KBM-7 (cell line): ENCODE measurements around the gene CACNA2D3.

ENCODE experiments used
- DNase-seq: peaks from one replicate; pipeline ENCODE4 v3.0.0-alpha.2; 2015
- in situ Hi-C: fragments of 300-500 bp; cut with MboI; formaldehyde crosslinking; loops from 2 replicates; pipeline ENCODE4 v1.14.3; 2020; ENCODE audit warnings: low sequenced_read_pairs, low pct_unique_long_range_greater_than_20kb, mixed read lengths

CACNA2D3 gene

DNA sequence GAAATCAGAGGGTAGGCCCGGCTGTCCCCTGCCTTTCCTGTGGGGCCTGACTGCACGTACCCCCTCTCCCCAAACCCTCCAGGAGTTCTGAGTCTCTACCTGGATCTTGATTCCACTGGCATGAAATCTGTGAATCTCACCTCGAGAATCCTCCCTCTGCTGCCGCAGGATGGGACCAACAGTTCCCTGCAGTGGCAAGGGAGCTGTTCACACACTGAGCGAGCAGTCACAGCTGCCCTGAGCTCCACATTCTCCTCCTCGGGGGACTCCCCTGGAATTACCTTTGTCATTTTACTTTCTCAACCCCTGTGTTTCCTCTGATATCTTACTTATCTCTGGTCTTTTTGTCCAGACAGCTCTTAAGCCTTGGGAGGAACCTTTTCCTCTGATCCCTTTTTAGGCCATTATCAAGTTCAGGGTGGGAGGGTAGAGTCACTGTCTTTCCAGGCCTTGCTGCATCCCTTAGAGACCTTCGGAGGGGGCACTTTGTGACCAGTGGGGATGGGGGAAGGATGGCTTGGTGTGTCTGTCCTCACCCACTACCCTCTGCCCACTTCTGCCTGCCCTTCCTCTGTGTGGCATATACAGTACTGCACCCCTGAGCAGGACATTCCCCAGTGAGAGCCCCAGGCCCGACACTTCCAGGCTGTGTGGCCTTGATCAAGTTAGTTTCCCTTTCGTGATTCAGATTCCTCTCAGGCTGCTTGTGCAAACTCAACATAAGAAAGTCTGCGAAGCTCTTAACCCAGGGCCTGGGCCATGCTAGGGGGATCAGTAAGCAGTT lies 42.0 kb downstream of the CACNA2D3 start:
- in situ Hi-C loops: no loop called here
- DNase-seq: no peak

DNA sequence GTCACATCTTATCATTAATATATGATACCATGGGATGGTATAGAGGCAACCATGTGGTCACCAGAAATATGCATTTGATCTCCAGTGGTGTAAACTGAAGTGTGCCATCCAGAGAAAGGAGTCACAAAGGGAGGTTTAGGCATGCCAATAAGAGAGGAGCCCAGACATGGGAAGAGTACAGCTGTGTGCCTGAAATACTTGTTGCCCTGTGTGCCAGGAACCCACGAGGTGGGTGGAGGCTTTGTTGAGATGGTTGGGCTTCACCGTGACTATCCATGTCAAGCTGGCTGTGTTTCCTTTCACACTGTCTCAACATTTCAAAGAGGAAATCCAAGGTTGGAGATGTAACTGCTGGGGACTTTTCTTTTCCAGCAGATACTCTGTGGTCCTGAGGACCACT lies 43.5 kb downstream of the CACNA2D3 start:
- no peak for DNase-seq
- in situ Hi-C loops: no loop called here

DNA sequence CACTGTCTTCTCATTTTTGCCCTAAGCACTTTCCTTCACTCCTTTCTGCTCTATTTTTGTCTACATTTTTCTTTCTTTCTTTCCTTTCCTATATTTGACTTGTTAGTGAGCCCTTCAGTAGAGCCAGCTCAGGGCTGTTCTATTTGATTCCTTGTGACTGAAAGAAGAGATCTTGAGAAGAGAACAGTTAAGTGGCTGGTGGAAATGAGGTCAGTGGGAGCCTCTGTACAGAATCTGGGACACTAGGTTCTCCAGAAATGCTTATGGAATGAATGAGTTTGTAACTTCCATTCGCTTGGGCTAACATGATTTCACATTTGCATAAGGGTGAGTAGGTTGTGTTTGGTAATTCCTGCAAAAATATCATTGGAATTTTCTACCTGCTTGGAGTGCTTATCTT lies 45.6 kb downstream of the CACNA2D3 start:
- in situ Hi-C loops: no loop called here
- DNase-seq: no peak

DNA sequence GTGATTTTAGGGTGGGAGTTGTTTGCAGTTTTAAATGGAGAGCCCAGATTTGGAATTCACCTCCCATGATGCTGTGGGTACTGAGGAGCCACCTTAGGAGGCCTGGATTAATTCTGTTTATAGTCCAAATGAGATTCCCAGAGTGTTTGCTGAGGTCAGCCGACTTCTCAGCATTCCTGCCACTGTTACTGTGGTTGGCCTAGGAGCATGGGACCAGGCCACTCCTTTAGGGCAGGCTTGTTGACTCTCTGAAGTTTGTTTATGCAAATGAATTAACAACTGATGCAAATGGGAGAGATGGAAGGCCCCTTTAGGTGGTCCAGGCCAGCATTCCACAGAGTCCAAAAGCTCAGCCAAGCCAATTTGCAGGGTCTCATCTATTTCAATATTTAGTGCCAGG lies 46.1 kb downstream of the CACNA2D3 start:
- no peak for DNase-seq
- in situ Hi-C loops: no loop called here

DNA sequence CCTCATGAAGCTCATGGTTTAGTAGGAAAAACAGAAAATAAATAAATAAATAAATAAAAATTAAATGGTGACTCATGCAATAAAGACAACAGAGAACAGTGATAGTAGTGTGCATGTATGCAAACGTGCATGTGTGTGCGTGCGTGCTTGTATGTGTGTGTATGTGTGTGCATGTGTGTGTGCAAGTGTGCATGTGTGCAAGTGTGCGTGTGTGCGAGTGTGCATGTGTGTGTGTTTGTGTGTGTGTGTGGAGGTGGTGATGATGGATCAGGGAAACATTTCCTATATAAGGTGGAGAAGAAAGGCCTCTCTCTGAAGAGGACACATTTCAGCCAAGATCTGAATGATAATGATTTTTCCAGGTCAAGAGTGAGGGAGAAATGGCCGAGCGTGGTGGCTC lies 47.2 kb downstream of the CACNA2D3 start:
- no peak for DNase-seq
- in situ Hi-C loops: no loop called here

DNA sequence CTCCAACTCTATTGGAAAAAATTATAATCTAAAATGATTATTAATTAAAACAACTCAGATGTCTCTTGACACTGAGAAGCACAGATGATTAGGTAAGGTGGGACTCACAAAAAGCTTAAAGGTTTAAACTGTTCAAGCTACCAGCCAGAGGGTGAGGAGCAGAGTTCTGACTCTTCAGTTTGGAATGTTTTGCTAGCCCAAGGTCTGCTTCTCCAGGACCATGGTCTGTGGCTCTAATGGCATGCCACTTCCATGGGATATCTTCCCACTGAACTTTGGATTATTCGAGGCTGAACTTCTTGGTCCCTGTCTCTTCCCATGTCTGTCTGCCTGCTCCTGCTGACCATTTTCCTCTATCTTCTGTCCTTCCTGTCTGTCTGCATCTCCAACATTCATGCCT lies 49.2 kb downstream of the CACNA2D3 start:
- DNase-seq: no peak

DNA sequence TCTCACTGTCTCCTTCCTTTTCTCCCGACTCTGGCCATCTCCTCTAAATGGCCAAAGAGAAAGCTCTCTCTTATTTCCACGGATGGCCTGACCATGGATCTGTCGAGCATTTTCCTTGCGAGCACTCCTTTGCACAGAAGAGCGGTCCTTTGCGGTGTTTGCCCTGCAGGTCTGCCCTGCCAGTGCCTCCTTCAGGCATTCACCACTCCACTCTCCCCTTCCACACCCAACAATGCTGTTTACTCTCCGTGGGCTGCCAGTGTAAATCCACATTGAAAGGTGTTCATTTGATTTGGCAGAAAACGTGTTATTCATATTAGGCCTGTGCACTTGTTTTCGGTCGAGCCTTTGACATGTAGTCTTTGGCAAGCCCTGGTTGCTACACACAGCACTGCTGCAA lies 49.6 kb downstream of the CACNA2D3 start:
- no peak for DNase-seq
- in situ Hi-C loops: no loop called here

More for the DNA sequence above, 49.2 kb downstream of the CACNA2D3 start:
- in situ Hi-C loops: no loop called here

DNA sequence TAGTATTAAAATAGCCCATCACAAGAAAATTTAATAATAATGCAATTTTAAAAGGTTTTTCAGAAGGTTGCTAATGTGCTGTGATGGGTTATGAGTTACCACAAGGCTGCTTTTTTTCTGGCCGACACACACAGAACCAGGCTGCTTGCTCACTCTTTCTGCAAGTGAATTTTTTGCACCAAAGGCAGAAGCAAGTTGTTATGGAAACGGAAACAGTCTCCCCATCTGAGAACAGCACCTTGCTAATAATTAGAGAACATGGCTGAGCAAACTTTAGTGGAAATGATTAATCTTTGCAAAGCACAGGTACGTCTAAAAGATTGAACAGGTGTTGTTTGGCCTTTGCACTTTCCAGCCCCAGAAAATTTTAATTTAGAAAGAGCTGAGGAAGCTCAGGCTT lies 51.0 kb downstream of the CACNA2D3 start:
- in situ Hi-C loops: no loop called here
- DNase-seq: no peak

DNA sequence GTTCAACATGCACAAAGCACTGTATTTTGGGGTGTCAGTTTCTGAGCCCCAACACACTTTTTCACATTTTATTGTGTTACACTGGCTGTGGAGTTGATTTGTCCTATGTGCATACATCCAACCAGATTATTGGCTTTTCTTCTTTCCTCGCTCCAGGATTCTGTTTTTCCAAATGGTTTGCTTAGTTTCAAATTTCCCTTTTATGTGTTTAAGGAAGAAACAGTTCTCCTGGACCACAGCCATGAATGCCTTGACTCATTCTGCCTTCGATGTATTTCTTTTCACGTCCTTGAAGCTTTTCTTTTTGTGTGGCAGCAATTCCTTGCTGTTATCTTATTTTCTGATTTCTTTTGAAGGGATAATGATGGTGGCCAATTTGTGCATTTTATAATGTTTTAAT lies 53.8 kb downstream of the CACNA2D3 start:
- in situ Hi-C loops: no loop called here
- DNase-seq: no peak

DNA sequence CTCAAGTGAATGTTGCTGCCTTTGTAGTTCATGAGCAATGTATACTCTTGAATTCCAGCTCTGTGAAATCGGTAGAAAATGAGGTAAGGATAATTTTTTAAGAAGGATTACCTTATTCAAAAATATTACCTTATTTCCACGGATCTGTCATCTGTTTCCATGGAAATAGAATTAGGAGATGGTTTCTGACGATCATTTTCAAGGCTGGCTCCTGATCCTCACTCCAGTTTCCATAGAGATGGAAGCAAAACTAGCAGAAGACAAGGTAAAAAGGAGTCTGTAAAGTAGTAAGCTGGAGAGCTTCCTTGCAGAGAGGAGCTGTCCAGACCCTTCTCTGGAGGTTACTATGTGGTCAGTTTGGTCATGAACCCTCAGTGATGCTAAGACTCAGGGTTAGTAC lies 55.5 kb downstream of the CACNA2D3 start:
- in situ Hi-C loops: no loop called here
- no peak for DNase-seq

DNA sequence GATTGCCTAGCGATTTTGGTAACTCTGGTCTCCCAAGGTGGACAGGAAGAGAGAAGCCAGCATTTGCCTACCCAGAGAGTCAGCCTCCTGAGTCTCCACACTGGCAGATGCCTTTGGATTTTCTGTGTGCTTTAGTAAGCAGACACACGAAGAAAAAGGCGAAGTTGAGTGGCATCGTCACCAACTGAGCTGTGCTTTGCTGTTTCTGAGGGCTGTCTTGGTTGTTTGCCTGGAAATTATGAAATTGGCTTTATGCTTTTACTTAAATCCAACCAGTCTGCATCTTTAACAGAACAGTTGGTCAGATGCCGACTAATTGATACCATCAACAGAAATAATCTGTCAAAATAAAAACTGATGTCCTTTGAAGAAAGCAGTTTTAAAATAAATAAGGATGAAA lies 56.0 kb downstream of the CACNA2D3 start:
- DNase-seq: no peak
- in situ Hi-C loops: no loop called here

DNA sequence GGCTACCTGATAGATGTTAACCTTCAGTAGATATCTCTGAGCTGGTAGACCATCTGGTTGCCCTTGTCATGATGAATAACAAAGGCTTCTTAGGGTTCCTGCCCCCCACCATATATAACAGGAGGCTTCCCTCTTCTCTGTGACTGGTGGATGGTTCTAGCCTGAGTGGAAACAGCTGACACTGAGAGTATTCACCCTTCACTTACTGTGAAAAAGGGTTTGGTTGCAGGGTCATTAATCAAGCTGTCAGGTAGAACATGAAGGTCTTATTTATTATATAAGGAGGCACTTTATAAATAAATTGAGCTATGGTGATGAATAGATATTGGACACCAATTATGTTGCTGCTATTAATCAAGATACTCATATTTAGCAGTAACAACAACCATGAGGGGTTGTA lies 58.6 kb downstream of the CACNA2D3 start:
- no peak for DNase-seq
- in situ Hi-C loops: no loop called here

DNA sequence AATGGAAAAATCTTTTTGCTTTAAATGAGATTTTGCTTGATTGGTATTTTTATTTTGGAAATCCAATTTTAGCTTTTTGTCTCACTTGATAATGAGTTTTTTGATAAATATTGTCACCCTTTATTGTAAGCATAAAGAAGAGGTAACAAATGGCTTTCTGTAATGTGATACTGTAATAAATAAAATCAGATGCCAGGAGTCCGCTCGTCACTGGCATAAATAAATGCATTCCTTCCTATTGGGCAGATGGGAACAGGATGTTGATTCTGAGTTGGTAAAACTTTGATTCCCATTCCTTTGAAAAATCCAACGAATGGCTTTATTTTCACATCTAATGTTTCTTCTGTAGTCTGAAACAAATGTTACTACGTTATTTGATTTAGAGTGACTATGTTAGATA lies 59.9 kb downstream of the CACNA2D3 start:
- in situ Hi-C loops: no loop called here
- DNase-seq: no peak

DNA sequence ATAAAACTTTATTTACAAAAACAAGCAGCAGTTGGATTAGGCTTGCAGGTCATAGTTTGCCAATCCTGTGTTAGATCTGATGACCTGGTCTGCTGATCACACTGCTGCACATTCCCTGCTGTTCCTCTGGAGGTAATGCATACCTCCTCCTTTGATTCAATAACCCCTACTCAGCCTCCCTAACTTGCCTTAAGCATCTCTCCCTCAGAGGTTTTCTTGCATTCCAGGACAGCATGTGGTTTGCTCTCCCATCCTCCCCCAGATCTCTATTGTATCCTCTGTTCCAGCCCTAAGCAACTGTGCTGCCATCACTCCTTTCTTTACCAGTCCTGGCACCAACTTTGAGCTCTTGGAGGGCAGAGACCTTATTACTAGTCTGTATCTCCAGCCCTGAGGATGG lies 63.4 kb downstream of the CACNA2D3 start:
- in situ Hi-C loops: no loop called here
- no peak for DNase-seq

DNA sequence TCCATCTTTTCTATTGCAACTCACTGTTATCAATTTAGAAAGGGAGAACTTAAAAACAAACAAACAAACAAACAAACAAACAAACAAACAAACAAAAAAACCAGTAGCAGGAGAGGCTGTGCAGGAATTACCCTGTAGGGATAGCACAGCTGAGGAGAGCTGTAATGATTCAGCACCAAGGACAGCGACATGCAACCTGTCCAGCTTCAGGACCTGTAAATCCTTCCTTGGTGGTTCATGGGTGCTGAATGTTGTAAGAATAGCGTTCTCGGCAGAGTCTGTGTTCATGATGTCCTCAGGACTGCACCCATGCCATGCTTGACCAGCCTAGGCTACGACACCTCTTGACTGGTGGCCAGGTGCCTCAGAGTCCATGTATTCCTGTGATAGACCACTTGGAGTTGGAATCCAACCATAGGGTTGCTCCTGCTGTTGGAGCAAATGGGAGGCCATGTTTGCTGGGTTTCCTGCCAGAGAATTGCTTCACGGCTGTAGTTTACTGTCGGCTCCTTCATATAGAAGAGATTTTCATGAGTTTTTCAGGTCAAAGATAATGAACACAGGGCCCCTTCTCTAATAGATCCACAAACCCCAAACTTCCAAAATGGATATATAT lies 65.9 kb downstream of the CACNA2D3 start:
- peak; percentile 45 for DNase-seq
- in situ Hi-C loops: no loop called here

DNA sequence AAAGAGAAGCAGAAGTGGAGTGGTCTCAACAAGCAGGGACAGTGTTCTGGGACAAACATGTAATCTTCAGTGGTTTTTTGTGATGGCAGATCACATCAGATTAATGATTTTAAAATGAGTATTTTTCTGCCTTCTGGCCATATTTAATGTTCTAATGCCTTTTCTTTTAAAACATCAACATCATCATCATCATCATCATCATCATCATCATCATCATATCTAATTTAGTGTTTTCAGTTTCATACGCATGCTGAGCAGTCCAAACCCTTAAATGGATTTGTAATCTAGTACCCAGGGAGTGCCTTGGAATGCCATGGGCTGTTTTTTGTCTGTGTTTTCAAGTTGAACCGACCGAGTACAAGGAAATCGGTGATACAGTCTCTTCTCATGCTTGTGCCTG lies 68.9 kb downstream of the CACNA2D3 start:
- in situ Hi-C loops: no loop called here
- DNase-seq: no peak

DNA sequence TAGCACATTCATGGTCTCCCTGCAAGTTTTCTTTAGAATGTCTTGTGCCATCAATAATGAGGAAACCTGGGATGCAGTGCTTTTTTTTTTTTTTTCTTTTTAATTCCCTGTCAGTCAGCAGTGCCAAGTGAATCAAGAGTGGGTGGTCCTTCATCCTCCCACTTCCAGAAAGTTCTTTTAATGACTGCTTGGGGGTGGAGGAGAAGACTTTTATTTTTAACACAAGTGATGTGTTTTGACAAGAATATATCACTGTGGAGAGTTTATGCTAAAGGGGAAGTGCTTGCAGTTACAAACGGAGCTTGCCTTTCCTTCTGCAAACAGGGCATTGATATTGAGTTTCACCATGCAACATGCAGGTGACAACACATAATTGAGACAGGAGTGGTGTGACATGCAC lies 69.7 kb downstream of the CACNA2D3 start:
- no peak for DNase-seq
- in situ Hi-C loops: no loop called here

DNA sequence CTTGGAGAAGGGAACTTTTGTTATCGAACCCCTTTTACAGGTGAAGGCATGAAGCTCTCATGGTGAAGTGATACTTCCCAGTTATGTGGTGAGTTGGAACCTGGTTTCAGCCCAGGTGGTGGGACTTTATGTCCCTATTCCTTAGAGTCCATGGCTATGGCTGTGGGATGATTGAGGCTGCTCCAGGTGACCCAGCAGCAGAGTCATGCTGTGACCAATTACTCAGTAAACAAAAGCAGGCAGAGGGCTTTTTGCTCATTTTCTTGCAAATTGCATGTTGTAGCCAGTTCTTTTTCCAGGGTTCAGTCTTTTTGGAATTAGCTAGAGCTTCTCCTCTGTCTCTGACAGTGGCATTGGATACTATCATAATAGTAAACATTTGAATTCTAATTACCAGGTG lies 70.7 kb downstream of the CACNA2D3 start:
- in situ Hi-C loops: no loop called here
- no peak for DNase-seq

DNA sequence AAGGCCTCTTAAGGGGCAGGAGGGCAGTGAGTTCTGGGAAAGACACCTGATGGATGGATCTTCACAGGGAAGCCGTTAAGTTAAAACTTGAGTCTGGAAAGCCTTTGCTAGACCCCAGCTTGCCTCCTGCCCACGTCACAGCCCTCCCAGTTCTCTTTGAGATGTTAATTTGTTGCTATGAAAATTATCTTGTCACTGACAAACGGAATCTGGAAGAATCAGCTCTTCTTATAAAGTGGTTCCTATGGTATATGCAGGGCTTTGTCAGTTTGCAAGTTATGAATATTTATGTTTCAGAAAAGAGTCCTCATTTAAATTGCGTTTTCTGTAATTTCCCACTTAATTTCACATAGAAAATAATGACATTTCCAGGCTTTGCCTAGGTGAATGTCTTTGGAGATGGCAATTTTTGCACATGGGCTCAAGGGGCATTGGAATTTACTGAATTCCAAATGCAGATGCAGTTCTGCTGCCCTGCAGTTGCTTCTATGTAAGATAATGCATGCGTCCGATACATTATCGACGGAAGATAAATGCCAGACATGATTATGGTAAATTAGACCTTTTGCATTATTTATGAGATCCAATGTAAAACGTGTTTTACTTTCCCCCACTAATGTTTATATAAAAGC lies 74.1 kb downstream of the CACNA2D3 start:
- no peak for DNase-seq
- in situ Hi-C loops: no loop called here

DNA sequence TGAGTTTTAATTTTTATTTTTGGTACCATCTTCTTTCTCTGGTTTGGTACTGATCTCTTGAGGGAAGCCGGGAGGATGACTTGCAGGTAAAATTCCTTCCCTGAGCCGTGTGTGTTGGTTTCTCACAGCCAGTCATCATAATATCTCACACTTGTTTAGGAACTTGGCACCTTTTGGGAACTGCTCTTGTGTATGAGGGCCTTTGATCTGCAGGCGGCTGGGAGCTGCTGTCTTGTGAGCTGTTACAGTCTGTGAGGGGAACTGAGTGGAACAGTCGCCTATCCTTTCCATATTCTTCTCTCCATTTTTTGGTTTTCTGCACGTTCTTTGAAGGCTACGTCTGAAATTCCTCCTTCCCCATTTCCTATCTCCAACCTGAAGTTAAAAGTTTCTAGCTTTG lies 75.2 kb downstream of the CACNA2D3 start:
- in situ Hi-C loops: no loop called here

DNA sequence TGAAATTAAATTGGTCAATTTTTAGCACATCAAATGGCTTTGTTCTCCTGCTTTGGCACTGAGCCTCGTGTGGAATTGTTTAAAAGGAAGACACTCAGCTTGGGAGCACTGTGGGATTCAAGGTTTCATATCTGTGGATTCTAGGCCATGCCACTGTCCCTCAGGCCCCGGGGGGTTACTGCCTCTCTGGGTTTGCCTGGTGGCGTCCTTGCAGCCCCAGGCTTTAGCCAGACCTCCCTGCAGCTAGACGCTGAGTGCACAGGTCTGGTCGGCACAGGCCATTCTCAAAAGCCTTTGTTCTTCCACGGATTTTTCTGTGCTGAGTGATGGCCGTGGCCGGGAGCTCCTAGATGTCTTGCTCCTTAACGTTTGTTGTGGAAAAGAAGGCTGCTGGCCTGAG lies 76.2 kb downstream of the CACNA2D3 start:
- in situ Hi-C loops: no loop called here
- no peak for DNase-seq

More for the DNA sequence above, 75.2 kb downstream of the CACNA2D3 start:
- DNase-seq: no peak
